ENCODE data around the gene DPH1. TPM values are rescaled to one million over a fixed set of nuclear protein-coding genes. Genes with fewer than 3 reads are reported as not detected.

DPH1 gene
- total RNA-seq, 1 donor from 2014 or later, result 29.4 TPM

DNA sequence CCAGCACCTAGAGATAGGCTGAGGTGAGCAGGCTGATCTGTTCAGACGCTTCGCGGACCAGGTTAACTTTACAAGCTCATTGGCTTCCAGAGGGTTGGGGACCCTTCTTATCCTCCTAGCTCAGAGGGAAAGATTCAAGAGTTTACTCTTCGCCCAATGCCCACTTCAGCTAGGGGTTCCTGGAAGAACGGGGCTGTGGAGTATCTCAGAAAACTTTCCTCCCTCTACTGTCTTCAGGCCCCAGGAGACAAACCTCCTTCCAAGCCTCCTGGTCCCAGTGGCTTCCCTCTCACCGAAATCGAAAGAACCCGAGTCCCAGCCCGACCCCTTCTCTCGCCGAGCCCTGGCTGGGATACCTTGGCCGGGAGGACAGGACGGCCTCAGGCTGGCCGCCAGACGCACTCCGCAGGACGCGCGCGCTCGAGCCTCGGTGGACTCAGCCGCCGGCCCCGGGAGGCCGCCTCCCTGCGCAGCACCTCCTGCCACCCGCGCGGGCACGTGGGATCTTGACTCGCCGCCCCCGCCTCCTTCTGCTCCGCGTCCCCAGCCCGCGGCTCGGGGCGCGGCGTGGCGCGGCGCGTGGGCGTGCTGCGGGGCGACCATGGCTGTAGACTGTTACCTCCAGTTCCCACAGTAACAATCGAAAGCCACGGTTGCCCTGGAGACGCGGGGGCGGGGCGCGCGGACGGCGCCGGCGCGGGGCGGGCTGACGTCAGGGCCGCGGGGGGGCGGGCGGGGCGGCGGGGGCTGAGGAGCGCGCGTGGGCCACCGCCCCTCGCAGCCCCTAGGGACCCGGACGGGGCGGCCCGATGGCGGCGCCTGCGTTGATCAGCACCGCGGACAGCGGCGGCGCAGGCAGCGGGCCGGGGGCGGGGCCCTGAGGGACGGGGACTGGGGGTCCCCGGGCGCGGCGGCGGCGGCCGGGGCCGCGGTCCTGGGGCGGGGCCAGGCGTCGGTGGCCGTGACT, 19.7 kb downstream of the DPH1 start:
- peaks cover 23% of the 10 kb centered on the region for H3K4me1 Mint-ChIP-seq (ENCODE audit: low read depth)
- H3K36me3 Mint-ChIP-seq (ENCODE audit: low read depth), result peaks cover under 1% of the 10 kb centered on the region
- H3K9me3 Mint-ChIP-seq (ENCODE audit: low read depth), result no peaks in the 10 kb centered on the region
- DNase-seq (ENCODE audit: low spot score), result no peak
- H3K27ac Mint-ChIP-seq (ENCODE audit: unreplicated experiment), result peak overlapping the region; percentile 88
- peak overlapping the region; percentile 73 for H3K4me3 Mint-ChIP-seq (ENCODE audit: unreplicated experiment)
- TF ChIP-seq, protein P1, sequence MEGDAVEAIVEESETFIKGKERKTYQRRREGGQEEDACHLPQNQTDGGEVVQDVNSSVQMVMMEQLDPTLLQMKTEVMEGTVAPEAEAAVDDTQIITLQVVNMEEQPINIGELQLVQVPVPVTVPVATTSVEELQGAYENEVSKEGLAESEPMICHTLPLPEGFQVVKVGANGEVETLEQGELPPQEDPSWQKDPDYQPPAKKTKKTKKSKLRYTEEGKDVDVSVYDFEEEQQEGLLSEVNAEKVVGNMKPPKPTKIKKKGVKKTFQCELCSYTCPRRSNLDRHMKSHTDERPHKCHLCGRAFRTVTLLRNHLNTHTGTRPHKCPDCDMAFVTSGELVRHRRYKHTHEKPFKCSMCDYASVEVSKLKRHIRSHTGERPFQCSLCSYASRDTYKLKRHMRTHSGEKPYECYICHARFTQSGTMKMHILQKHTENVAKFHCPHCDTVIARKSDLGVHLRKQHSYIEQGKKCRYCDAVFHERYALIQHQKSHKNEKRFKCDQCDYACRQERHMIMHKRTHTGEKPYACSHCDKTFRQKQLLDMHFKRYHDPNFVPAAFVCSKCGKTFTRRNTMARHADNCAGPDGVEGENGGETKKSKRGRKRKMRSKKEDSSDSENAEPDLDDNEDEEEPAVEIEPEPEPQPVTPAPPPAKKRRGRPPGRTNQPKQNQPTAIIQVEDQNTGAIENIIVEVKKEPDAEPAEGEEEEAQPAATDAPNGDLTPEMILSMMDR (IDR thresholded peaks at IDR 0.05), result no peak
- H3K27me3 Mint-ChIP-seq (ENCODE audit: low read depth), result no peaks in the 10 kb centered on the region

DNA sequence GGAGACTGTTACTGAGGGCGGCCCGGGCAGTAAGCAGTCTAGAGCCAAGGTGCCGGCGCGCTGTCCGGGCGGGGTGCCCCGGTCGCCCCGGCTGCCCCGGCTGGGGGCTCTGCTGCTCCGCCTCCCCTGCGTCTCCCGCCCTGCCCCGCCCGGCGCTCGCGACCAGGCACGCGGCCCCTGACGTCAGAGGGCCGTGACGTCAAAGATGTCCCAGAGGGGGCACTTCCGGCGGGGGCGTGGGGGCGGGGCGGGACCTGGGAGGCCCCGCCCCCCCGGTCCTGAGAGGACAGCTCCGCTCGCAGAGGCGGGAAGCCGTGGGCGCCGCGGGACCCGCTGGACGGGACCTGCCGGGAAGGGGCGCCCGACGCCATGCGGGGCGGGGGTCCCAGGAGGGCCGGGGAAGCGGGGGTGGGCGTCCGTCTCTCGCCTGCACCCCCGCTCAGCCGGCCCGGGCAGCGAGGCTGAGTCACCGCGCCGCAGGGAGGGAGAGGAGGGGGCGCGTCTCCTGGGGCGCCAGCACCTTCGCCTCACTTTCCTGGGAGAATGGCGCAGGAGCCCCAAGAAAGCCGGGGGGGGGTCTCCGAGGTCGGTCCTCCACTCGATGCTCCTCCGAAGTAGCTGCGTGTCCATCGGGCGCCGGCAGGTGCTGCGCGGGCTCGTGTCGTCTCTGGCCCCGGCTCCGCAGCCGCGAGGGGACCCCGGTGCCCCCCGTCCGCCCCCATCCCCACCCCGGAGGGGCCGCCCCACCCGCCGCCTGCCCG, 20.5 kb downstream of the DPH1 start:
- H3K4me1 Mint-ChIP-seq (ENCODE audit: low read depth), result peaks cover 20% of the 10 kb centered on the region
- no peak overlapping the region for H3K27ac Mint-ChIP-seq (ENCODE audit: unreplicated experiment)
- H3K36me3 Mint-ChIP-seq (ENCODE audit: low read depth), result no peaks in the 10 kb centered on the region
- no peak overlapping the region for H3K4me3 Mint-ChIP-seq (ENCODE audit: unreplicated experiment)
- TF ChIP-seq, protein P1 (IDR thresholded peaks at IDR 0.05), result no peak
- no peaks in the 10 kb centered on the region for H3K27me3 Mint-ChIP-seq (ENCODE audit: low read depth)
- H3K9me3 Mint-ChIP-seq (ENCODE audit: low read depth), result no peaks in the 10 kb centered on the region
- DNase-seq (ENCODE audit: low spot score), result no peak

DNA sequence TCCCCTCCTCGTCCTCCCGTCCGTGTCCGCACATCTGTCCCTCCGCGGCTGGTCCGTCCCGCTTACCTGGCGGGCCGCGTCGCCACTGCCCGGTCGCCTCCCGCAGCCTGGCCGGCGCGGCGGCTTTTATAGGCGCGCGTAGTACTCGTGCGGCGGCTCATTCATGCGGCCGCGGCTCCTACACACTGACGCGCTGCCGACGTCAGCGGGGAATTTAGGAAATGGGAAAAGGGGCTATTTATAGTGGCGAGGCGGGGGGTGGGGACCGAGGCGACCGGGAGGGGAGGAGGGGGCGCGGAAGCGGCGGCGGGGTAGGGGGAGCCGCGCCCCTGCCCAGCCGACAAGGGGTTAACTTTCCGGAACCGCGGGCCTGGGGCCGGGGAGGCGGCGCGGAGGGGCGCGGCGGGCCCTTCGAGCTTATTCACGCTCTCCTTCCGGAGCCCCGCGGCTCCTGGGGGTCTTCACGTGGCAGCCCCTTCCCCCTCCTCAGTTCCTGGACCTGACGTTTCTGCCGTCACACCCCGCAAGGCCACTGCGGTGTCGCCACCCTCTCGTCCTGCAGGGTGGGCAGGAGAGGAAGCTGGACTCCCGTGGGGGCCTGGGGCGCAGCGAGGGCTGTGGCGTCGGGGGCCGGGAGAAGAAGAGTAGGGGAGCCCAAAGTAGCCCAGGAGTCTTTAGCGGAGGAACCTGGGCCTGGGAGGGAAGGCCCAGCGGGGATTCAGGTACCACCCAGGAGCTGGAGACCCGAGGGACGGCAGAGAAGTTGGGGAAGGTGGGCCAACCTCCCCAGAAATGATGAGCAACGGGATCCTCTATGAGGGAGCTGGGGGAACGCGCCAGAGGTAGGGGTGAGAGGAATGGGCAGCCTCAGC, 21.3 kb downstream of the DPH1 start:
- H3K27me3 Mint-ChIP-seq (ENCODE audit: low read depth), result no peaks in the 10 kb centered on the region
- H3K4me3 Mint-ChIP-seq (ENCODE audit: unreplicated experiment), result peak overlapping the region; percentile 59
- TF ChIP-seq, protein P1 (IDR thresholded peaks at IDR 0.05), result no peak
- no peak for DNase-seq (ENCODE audit: low spot score)
- no peaks in the 10 kb centered on the region for H3K36me3 Mint-ChIP-seq (ENCODE audit: low read depth)
- H3K9me3 Mint-ChIP-seq (ENCODE audit: low read depth), result no peaks in the 10 kb centered on the region
- no peak overlapping the region for H3K27ac Mint-ChIP-seq (ENCODE audit: unreplicated experiment)
- H3K4me1 Mint-ChIP-seq (ENCODE audit: low read depth), result peaks cover 20% of the 10 kb centered on the region

DNA sequence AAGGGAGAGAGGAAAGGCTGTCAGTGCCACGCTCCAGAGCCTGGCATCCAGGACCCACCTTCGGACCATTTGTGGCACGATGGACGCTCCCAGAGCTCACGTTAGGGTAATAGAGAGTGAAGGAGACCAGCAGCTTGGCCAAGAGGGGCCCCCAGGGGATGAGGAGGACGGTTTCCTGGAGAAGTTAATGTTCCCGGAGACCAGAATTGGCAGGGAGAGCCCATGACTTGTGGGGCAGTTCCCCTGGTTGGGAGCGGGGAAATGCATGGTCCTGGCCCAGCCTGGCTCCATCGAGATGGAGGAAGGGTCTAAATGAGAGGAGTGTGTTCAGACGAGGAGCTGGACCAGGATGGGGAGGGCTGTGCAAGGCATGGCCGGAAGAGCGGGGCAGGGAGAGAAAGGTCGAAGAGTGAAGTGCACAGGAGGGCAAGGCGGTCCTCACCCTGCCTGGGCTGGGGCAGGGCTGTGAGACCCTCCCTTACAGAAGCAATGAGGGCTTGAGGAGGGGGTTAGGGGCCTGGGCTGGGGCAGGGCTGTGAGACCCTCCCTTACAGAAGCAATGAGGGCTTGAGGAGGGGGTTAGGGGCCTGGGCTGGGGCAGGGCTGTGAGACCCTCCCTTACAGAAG, 22.1 kb downstream of the DPH1 start:
- TF ChIP-seq, protein P1 (IDR thresholded peaks at IDR 0.05), result no peak
- H3K36me3 Mint-ChIP-seq (ENCODE audit: low read depth), result no peaks in the 10 kb centered on the region
- H3K4me1 Mint-ChIP-seq (ENCODE audit: low read depth), result peaks cover 20% of the 10 kb centered on the region
- DNase-seq (ENCODE audit: low spot score), result no peak
- no peaks in the 10 kb centered on the region for H3K27me3 Mint-ChIP-seq (ENCODE audit: low read depth)
- no peaks in the 10 kb centered on the region for H3K9me3 Mint-ChIP-seq (ENCODE audit: low read depth)
- no peak overlapping the region for H3K4me3 Mint-ChIP-seq (ENCODE audit: unreplicated experiment)
- no peak overlapping the region for H3K27ac Mint-ChIP-seq (ENCODE audit: unreplicated experiment)

Measured in chondrocyte (in vitro differentiated cells).